Left ventricle myocardium inferior (tissue), 1 donor: ENCODE results near the gene TMPRSS4. TPM values are rescaled to one million over a fixed set of nuclear protein-coding genes. Genes with fewer than 3 reads are reported as not detected.

ENCODE experiments used
- DNase-seq: peaks from one replicate; pipeline ENCODE4 v3.0.0-alpha.2; 2020
- H3K27ac ChIP-seq: fragments of 200-600 bp; replicated peaks from 2 replicates; pipeline ENCODE4 v1.8.0; 2021
- H3K27me3 ChIP-seq: fragments of 200-600 bp; 2 replicates; pipeline ENCODE4 v1.8.0; 2021; ENCODE audit warnings: low read depth
- H3K36me3 ChIP-seq: fragments of 200-600 bp; 2 replicates; pipeline ENCODE4 v1.8.0; 2021
- H3K4me1 ChIP-seq: fragments of 200-600 bp; 2 replicates; pipeline ENCODE4 v1.8.0; 2021
- H3K4me3 ChIP-seq: fragments of 200-600 bp; 2 replicates; pipeline ENCODE4 v1.8.0; 2021; ENCODE audit warnings: mild to moderate bottlenecking, moderate library complexity
- H3K9me3 ChIP-seq: fragments of 200-600 bp; replicated peaks from 2 replicates; pipeline ENCODE4 v1.8.0; 2021
- CTCF ChIP-seq: fragments of 200-600 bp; IDR thresholded peaks from 2 replicates; pipeline ENCODE4 v1.8.0; 2021; ENCODE audit warnings: antibody characterized with exemption, mild to moderate bottlenecking, borderline replicate concordance
- intact Hi-C: fragments of 100-400 bp; cut with micrococcal nuclease; formaldehyde crosslinking; loops from one replicate; pipeline ENCODE4 v1.11.0; 2022
- total RNA-seq: library from RNA; stranded (reverse); fragmentation: NEBNext Ultra II Directional; extraction: Animal tissue kit (Norgen Biotek cat#: 25700); gene quantifications from one replicate; pipeline ENCODE4 v1.2.1, GENCODE V29; 2021
- donor health status: DM: no; HTN: yes; CAD: no; lungs with severe emphysema.

Gene TMPRSS4
- total RNA-seq, 1 donor from 2014 or later: 0.30 TPM

- no peak for DNase-seq
- H3K27me3 ChIP-seq: no peaks in the 10 kb centered on the region
- H3K9me3 ChIP-seq: no peaks in the 10 kb centered on the region
- no peak overlapping the region for H3K27ac ChIP-seq
- peaks cover 19% of the 10 kb centered on the region for H3K4me1 ChIP-seq
- intact Hi-C loops: no loop called here
- no peak for TF ChIP-seq CTCF
- H3K36me3 ChIP-seq: no peaks in the 10 kb centered on the region
- no peak overlapping the region for H3K4me3 ChIP-seq
Measured at GRCh38 chr11:118106789-118107335, 30.0 kb downstream of the TMPRSS4 start.

GRCh38 chr11:118108513-118108912 lies 31.6 kb downstream of the TMPRSS4 start:
- Histone ChIP-seq H3K4me1 (peaks cover 19% of the 10 kb centered on the region), H3K4me3 (no peak overlapping the region), H3K27me3 (no peaks in the 10 kb centered on the region), H3K27ac (peak overlapping the region; percentile 67), H3K36me3 (no peaks in the 10 kb centered on the region), H3K9me3 (no peaks in the 10 kb centered on the region)
- intact Hi-C loops: no loop called here
- no peak for DNase-seq
- no peak for TF ChIP-seq CTCF

- Histone ChIP-seq H3K4me3 (no peak overlapping the region), H3K27ac (peak overlapping the region; percentile 67), H3K36me3 (no peaks in the 10 kb centered on the region), H3K9me3 (no peaks in the 10 kb centered on the region), H3K4me1 (peaks cover 19% of the 10 kb centered on the region), H3K27me3 (no peaks in the 10 kb centered on the region)
- DNase-seq: peak; percentile 29
- TF ChIP-seq CTCF: no peak
- intact Hi-C loops: no loop called here
Measured at GRCh38 chr11:118109231-118109630, 32.4 kb downstream of the TMPRSS4 start.

GRCh38 chr11:118111019-118111743 lies 34.3 kb downstream of the TMPRSS4 start:
- no peak overlapping the region for H3K27ac ChIP-seq
- peaks cover 19% of the 10 kb centered on the region for H3K4me1 ChIP-seq
- no peaks in the 10 kb centered on the region for H3K36me3 ChIP-seq
- H3K27me3 ChIP-seq: no peaks in the 10 kb centered on the region
- no peak for TF ChIP-seq CTCF
- intact Hi-C loops: no loop called here
- no peak for DNase-seq
- H3K4me3 ChIP-seq: no peak overlapping the region
- no peaks in the 10 kb centered on the region for H3K9me3 ChIP-seq

- intact Hi-C loops: no loop called here
- no peak for TF ChIP-seq CTCF
- Histone ChIP-seq H3K4me3 (no peak overlapping the region), H3K36me3 (no peaks in the 10 kb centered on the region), H3K9me3 (no peaks in the 10 kb centered on the region), H3K4me1 (peaks cover 19% of the 10 kb centered on the region), H3K27me3 (no peaks in the 10 kb centered on the region), H3K27ac (no peak overlapping the region)
- DNase-seq: no peak
Measured at GRCh38 chr11:118111744-118112035, 34.8 kb downstream of the TMPRSS4 start.
